ENCODE data around the gene COL1A2.

Gene COL1A2

DNA sequence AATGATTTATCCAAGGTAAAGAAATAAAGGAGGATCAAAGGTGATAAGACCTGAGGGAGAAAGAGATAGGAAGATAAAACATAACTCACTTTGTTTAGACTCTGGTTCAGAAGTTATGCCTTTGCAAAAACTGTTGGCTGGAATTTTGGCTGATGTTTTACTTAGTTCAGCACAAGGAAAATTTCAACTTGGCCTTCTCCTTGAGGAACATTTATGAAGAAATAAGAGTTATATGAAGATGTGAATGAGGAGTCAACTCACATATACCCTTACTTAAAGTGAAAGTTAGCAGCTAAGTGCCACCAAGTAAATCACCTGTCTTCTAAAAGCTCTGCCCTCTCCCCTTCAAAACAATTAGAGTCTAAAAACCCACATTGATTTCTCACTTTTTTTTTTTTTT, 39.7 kb upstream of the COL1A2 start:
- H3K36me3 ChIP-seq = no peaks in the 10 kb centered on the region
- peaks cover 11% of the 10 kb centered on the region for H3K27me3 ChIP-seq
- no peak for TF ChIP-seq CTCF (IDR thresholded peaks at IDR 0.05; ENCODE audit: low read depth, low read length)
- no peaks in the 10 kb centered on the region for H3K9me3 ChIP-seq
- H3K4me3 ChIP-seq (ENCODE audit: low read depth, low read length) = no peak overlapping the region
- DNase-seq = no peak
- H3K4me1 ChIP-seq = no peaks in the 10 kb centered on the region

DNA sequence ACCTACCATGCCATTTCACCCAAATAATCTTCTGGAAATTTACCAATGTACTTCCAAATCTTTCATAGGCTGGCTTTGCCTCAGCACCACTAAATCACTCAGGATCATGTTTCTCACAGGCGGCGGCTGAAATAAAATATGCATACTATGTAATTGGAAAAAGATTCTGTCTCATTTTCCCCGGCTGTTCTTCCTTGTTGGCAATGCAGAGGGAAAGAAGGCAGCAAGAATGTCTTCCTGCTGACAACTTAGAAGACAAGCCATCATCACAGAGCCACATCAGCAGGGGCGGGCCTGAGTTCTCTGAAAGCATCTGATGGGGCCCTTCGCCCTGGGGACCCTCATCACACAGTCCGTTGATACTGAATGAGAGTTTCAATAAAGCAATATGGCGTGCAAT, 39.2 kb upstream of the COL1A2 start:
- no peak for TF ChIP-seq CTCF (IDR thresholded peaks at IDR 0.05; ENCODE audit: low read depth, low read length)
- Histone ChIP-seq H3K27me3 (peaks cover 11% of the 10 kb centered on the region), H3K36me3 (no peaks in the 10 kb centered on the region), H3K4me3 (ENCODE audit: low read depth, low read length) (no peak overlapping the region), H3K4me1 (no peaks in the 10 kb centered on the region), H3K9me3 (no peaks in the 10 kb centered on the region)
- no peak for DNase-seq

GRCh38 chr7:94357076-94357475, 37.6 kb upstream of the COL1A2 start:
- H3K4me3 ChIP-seq (ENCODE audit: low read depth, low read length) = no peak overlapping the region
- H3K27me3 ChIP-seq = peaks cover 6% of the 10 kb centered on the region
- H3K36me3 ChIP-seq = no peaks in the 10 kb centered on the region
- no peak for TF ChIP-seq CTCF (IDR thresholded peaks at IDR 0.05; ENCODE audit: low read depth, low read length)
- no peaks in the 10 kb centered on the region for H3K4me1 ChIP-seq
- no peaks in the 10 kb centered on the region for H3K9me3 ChIP-seq
- no peak for DNase-seq

GRCh38 chr7:94360926-94361325, 33.8 kb upstream of the COL1A2 start:
- no peak for TF ChIP-seq CTCF (IDR thresholded peaks at IDR 0.05; ENCODE audit: low read depth, low read length)
- no peaks in the 10 kb centered on the region for H3K36me3 ChIP-seq
- DNase-seq = no peak
- no peak overlapping the region for H3K4me3 ChIP-seq (ENCODE audit: low read depth, low read length)
- H3K4me1 ChIP-seq = no peaks in the 10 kb centered on the region
- no peaks in the 10 kb centered on the region for H3K9me3 ChIP-seq
- H3K27me3 ChIP-seq = no peaks in the 10 kb centered on the region

GRCh38 chr7:94362276-94362675, 32.4 kb upstream of the COL1A2 start:
- no peak for TF ChIP-seq CTCF (IDR thresholded peaks at IDR 0.05; ENCODE audit: low read depth, low read length)
- Histone ChIP-seq H3K36me3 (no peaks in the 10 kb centered on the region), H3K27me3 (no peaks in the 10 kb centered on the region), H3K4me3 (ENCODE audit: low read depth, low read length) (no peak overlapping the region), H3K4me1 (no peaks in the 10 kb centered on the region), H3K9me3 (no peaks in the 10 kb centered on the region)
- no peak for DNase-seq

GRCh38 chr7:94364816-94365215, 29.9 kb upstream of the COL1A2 start:
- Histone ChIP-seq H3K36me3 (no peaks in the 10 kb centered on the region), H3K27me3 (no peaks in the 10 kb centered on the region), H3K4me1 (no peaks in the 10 kb centered on the region; the same call in none of the 2 replicates), H3K4me3 (ENCODE audit: low read depth, low read length) (no peak overlapping the region), H3K9me3 (no peaks in the 10 kb centered on the region)
- DNase-seq = no peak
- TF ChIP-seq CTCF (IDR thresholded peaks at IDR 0.05; ENCODE audit: low read depth, low read length) = no peak

All from BE2C (cell line).